ENCODE results near the gene FHIT.

DNA sequence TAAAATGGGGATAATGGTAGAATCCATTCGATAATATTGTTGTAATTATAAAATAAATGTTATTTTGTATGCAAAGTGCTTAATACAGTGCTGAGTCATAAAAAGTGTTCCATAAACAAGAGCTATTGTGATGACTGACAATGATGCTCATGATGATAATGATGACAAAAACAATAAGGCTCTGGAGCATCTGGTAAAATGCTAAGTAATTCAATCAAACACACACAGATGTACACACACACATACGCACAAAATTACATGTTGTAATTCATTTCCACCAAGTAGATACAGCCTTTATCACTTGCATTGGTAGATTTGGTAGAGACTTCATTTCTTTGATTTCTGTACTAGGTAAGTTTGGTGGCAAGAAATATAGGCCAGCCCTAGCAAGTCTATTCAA, 163.8 kb downstream of the FHIT start:
- no peak for TF ChIP-seq EZH2 (IDR thresholded peaks at IDR 0.05; ENCODE audit: insufficient read depth, poor library complexity, severe bottlenecking)
- TF ChIP-seq EZH2phosphoT487 (IDR thresholded peaks at IDR 0.05; ENCODE audit: insufficient read depth, low read depth): no peak

All from GM23248 (cell line).